ENCODE measurements around the gene ATP6V1F. TPM values are rescaled to one million over a fixed set of nuclear protein-coding genes. Genes with fewer than 3 reads are reported as not detected.

ATP6V1F gene
- total and polyA plus RNA-seq, 3 donors from 2014 or later: 133 to 414 (median 166) TPM

GRCh38 chr7:128858380-128859231 is 4.0 kb upstream of the ATP6V1F start:
- Histone ChIP-seq H3K27ac (peak overlapping the region in 1 of 2 donors; percentile 73), H3K4me3 (no peak overlapping the region), H3K36me3 (ENCODE audit: low read depth, missing control alignments) (no peaks in the 10 kb centered on the region), H3K27me3 (no peaks in the 10 kb centered on the region), H3K9me3 (no peaks in the 10 kb centered on the region), H3K4me1 (peaks cover 18% of the 10 kb centered on the region)
- 36 to 62% methylated on average over 6 to 18 of the region's 18 CpGs for WGBS, 2 donors
- intact Hi-C loops (cut with DNase I; ENCODE audit: low total_unique reads): no loop called here
- no peak for TF ChIP-seq CTCF (IDR thresholded peaks at IDR 0.05)
- no peak for TF ChIP-seq POLR2A (IDR thresholded peaks at IDR 0.05)
- peak; percentile 56 for DNase-seq

GRCh38 chr7:128859232-128860157 is 3.2 kb upstream of the ATP6V1F start:
- Histone ChIP-seq H3K4me3 (no peak overlapping the region), H3K4me1 (peaks cover 23% of the 10 kb centered on the region), H3K36me3 (ENCODE audit: low read depth, missing control alignments) (no peaks in the 10 kb centered on the region), H3K9me3 (no peaks in the 10 kb centered on the region), H3K27ac (peak overlapping the region in 1 of 2 donors; percentile 73), H3K27me3 (no peaks in the 10 kb centered on the region)
- no peak for DNase-seq
- WGBS, 2 donors: 45 to 58% methylated on average over 11 to 12 of the region's 12 CpGs
- intact Hi-C loops (cut with DNase I; ENCODE audit: low total_unique reads): no loop called here
- no peak for TF ChIP-seq POLR2A (IDR thresholded peaks at IDR 0.05)
- TF ChIP-seq CTCF (IDR thresholded peaks at IDR 0.05): no peak

GRCh38 chr7:128860158-128861073 is 2.2 kb upstream of the ATP6V1F start:
- WGBS, 2 donors: 52 to 61% methylated on average over 9 to 10 of the region's 10 CpGs
- peaks cover 23% of the 10 kb centered on the region for H3K4me1 ChIP-seq
- no peak for TF ChIP-seq POLR2A (IDR thresholded peaks at IDR 0.05)
- no peak for TF ChIP-seq CTCF (IDR thresholded peaks at IDR 0.05)
- no peaks in the 10 kb centered on the region for H3K27me3 ChIP-seq
- no peak overlapping the region for H3K4me3 ChIP-seq
- DNase-seq: no peak
- intact Hi-C loops (cut with DNase I; ENCODE audit: low total_unique reads): no loop called here
- peak overlapping the region in 1 of 2 donors; percentile 73 for H3K27ac ChIP-seq
- no peaks in the 10 kb centered on the region for H3K9me3 ChIP-seq
- H3K36me3 ChIP-seq (ENCODE audit: low read depth, missing control alignments): no peaks in the 10 kb centered on the region

GRCh38 chr7:128861957-128862570 is 592 bp upstream of the ATP6V1F start:
- Histone ChIP-seq H3K27me3 (no peaks in the 10 kb centered on the region), H3K9me3 (no peaks in the 10 kb centered on the region), H3K4me3 (peak overlapping the region; percentile 71 to 94), H3K27ac (no peak overlapping the region), H3K4me1 (peaks cover 23% of the 10 kb centered on the region), H3K36me3 (ENCODE audit: low read depth, missing control alignments) (no peaks in the 10 kb centered on the region)
- no peak for DNase-seq
- intact Hi-C loops (cut with DNase I; ENCODE audit: low total_unique reads): no loop called here
- 54 to 64% methylated on average over 15 of the region's 15 CpGs for WGBS, 2 donors
- TF ChIP-seq CTCF (IDR thresholded peaks at IDR 0.05) (no peak), POLR2A (IDR thresholded peaks at IDR 0.05) (no peak)

Data from testis (tissue), 3 donors.